Activated T-helper 2 cell treated with anti-CD3 and anti-CD28 coated beads, Interferon-gamma antibody, Interleukin-2, Interleukin-4, amounts not matched to agents 10 μg/mL and 5 μg/mL and 100 μg/mL, durations not matched to agents 14 hours and 24 hours and 36 hours (primary cell): ENCODE data around the gene TNFSF13. TPM values are rescaled to one million over a fixed set of nuclear protein-coding genes. Genes with fewer than 3 reads are reported as not detected.

Experiments used
- DNase-seq: peaks from one replicate; pipeline ENCODE4 v3.0.0; 2021; ENCODE audit warnings: low spot score
- H3K27ac Mint-ChIP-seq: one replicate; pipeline ENCODE4 v1.8.0; 2021; ENCODE audit warnings: mixed read lengths
- H3K27me3 Mint-ChIP-seq: one replicate; pipeline ENCODE4 v1.8.0; 2021; ENCODE audit warnings: low read depth, mixed read lengths
- H3K36me3 Mint-ChIP-seq: one replicate; pipeline ENCODE4 v1.8.0; 2021; ENCODE audit warnings: low read depth, mixed read lengths
- H3K4me1 Mint-ChIP-seq: one replicate; pipeline ENCODE4 v1.8.0; 2021; ENCODE audit warnings: low read depth, mixed read lengths
- H3K4me3 Mint-ChIP-seq: one replicate; pipeline ENCODE4 v1.8.0; 2021; ENCODE audit warnings: low read depth, mild to moderate bottlenecking, moderate library complexity, mixed read lengths
- H3K9me3 Mint-ChIP-seq: one replicate; pipeline ENCODE4 v1.8.0; 2021; ENCODE audit warnings: mixed read lengths
- intact Hi-C: fragments of 100-400 bp; cut with micrococcal nuclease; formaldehyde crosslinking; loops from one replicate; pipeline ENCODE4 v1.15.1; 2023
- total RNA-seq: library from RNA; stranded (reverse); gene quantifications from 2 replicates; pipeline ENCODE4 v1.2.3, GENCODE V29; 2022

TNFSF13 gene
- total RNA-seq, 1 donor from 2014 or later: 2.9 TPM

- Mint-ChIP-seq H3K36me3 (peaks cover 77% of the 10 kb centered on the region), H3K27me3 (no peaks in the 10 kb centered on the region), H3K4me3 (peak overlapping the region; percentile 95), H3K4me1 (peaks cover 51% of the 10 kb centered on the region), H3K27ac (peak overlapping the region; percentile 79), H3K9me3 (no peaks in the 10 kb centered on the region)
- no peak for DNase-seq
- intact Hi-C loops: loop anchor here (1.0 to 2.0 kb wide), 2 partner anchors 10 to 32 kb away; partner anchors contain the start of gene FXR2
These were observed 24.1 kb downstream of the TNFSF13 start for GRCh38 chr17:7582396-7583252.

DNA sequence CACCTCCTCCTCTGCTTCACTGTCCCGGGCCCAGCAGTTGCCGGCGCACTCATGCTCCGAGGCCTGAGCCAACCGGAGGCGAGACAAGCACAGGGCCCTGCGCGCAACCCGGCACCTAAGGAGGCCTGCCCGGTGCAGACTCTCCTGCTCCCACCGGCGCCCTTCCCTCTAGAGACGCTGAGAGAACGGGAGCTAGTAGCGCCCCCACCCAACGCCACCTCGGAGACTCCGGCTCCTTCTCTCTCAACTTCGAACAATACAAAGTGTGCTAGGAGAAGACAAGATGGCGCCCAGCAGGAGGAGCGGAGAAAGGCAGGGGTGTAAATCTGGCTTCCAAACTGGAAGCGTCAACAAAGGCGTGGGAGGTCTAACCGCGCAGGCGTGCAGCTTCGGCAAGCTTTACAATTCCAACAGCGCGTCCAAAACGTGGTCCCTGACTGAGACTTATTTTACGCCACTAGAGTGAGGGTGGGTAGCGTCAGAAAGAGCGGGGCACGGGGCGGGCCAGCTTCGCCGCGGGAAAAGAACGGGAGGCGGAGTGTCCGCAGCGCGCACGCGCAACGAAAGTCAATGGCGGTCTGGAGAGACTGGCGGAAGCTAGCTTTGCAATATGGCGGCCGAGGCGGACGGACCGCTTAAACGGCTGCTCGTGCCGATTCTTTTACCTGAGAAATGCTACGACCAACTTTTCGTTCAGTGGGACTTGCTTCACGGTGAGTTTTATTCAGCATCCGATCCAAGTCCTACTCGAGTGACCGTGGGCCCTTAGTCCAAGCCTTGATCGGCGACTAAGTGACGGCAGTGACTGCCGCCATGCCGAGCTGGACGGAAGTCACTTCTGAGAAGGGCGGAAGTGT is 24.9 kb downstream of the TNFSF13 start, which contains the start of gene MPDU1:
TSS of gene MPDU1 (plus strand) at position 600 of the 857 bp plus-strand sequence. CDS start at position 611, 11 bp downstream.
- no peaks in the 10 kb centered on the region for H3K9me3 Mint-ChIP-seq
- peak; percentile 97 for DNase-seq
- intact Hi-C loops: loop anchor here (1.0 to 2.0 kb wide), 3 partner anchors 11 to 31 kb away; partner anchors contain the start of genes FXR2 and SENP3
- H3K4me1 Mint-ChIP-seq: peaks cover 43% of the 10 kb centered on the region
- H3K27me3 Mint-ChIP-seq: no peaks in the 10 kb centered on the region
- peaks cover 76% of the 10 kb centered on the region for H3K36me3 Mint-ChIP-seq
- H3K4me3 Mint-ChIP-seq: peak within 1 kb of the TSS; percentile 95
- peak within 1 kb of the TSS; percentile 100 for H3K27ac Mint-ChIP-seq

- H3K27ac Mint-ChIP-seq: no peak overlapping the region
- H3K9me3 Mint-ChIP-seq: no peaks in the 10 kb centered on the region
- DNase-seq: no peak
- H3K4me3 Mint-ChIP-seq: no peak overlapping the region
- intact Hi-C loops: no loop called here
- peaks cover 67% of the 10 kb centered on the region for H3K36me3 Mint-ChIP-seq
- H3K27me3 Mint-ChIP-seq: no peaks in the 10 kb centered on the region
- H3K4me1 Mint-ChIP-seq: peaks cover 16% of the 10 kb centered on the region
These were observed 28.3 kb downstream of the TNFSF13 start for GRCh38 chr17:7586673-7587419.

- Mint-ChIP-seq H3K27ac (no peak overlapping the region), H3K9me3 (no peaks in the 10 kb centered on the region), H3K36me3 (peaks cover 67% of the 10 kb centered on the region), H3K4me1 (peaks cover 12% of the 10 kb centered on the region), H3K27me3 (no peaks in the 10 kb centered on the region), H3K4me3 (no peak overlapping the region)
- intact Hi-C loops: no loop called here
- no peak for DNase-seq
These were observed 29.0 kb downstream of the TNFSF13 start for GRCh38 chr17:7587420-7588151.

- Mint-ChIP-seq H3K27me3 (no peaks in the 10 kb centered on the region), H3K36me3 (peaks cover 71% of the 10 kb centered on the region), H3K4me1 (peaks cover 8% of the 10 kb centered on the region), H3K27ac (no peak overlapping the region), H3K9me3 (no peaks in the 10 kb centered on the region), H3K4me3 (no peak overlapping the region)
- no peak for DNase-seq
- intact Hi-C loops: no loop called here
These were observed 30.1 kb downstream of the TNFSF13 start for GRCh38 chr17:7588553-7589203.

GRCh38 chr17:7589204-7589868 is 30.8 kb downstream of the TNFSF13 start:
- intact Hi-C loops: no loop called here
- Mint-ChIP-seq H3K27me3 (no peaks in the 10 kb centered on the region), H3K36me3 (peaks cover 76% of the 10 kb centered on the region), H3K4me3 (no peak overlapping the region), H3K27ac (no peak overlapping the region), H3K4me1 (peaks cover 8% of the 10 kb centered on the region), H3K9me3 (no peaks in the 10 kb centered on the region)
- peak; percentile 52 for DNase-seq

- intact Hi-C loops: no loop called here
- DNase-seq: no peak
- no peaks in the 10 kb centered on the region for H3K9me3 Mint-ChIP-seq
These were observed 31.5 kb downstream of the TNFSF13 start, which contains the start of gene SOX15 for GRCh38 chr17:7589891-7590691. Gene SOX15 (minus strand): TSS chr17:7590094. CDS start chr17:7589676, 418 bp downstream.

GRCh38 chr17:7590743-7591142 is 32.2 kb downstream of the TNFSF13 start:
- Mint-ChIP-seq H3K9me3 (no peaks in the 10 kb centered on the region), H3K4me1 (peaks cover 2% of the 10 kb centered on the region), H3K4me3 (no peak overlapping the region), H3K27ac (peak overlapping the region; percentile 43), H3K36me3 (peaks cover 79% of the 10 kb centered on the region), H3K27me3 (no peaks in the 10 kb centered on the region)
- DNase-seq: no peak
- intact Hi-C loops: no loop called here

More at GRCh38 chr17:7589891-7590691, 31.5 kb downstream of the TNFSF13 start, which contains the start of gene SOX15:
- H3K4me3 Mint-ChIP-seq: no peak within 1 kb of the TSS
- H3K27ac Mint-ChIP-seq: peak within 1 kb of the TSS; percentile 43
- peaks cover 5% of the 10 kb centered on the region for H3K4me1 Mint-ChIP-seq
- H3K36me3 Mint-ChIP-seq: peaks cover 75% of the 10 kb centered on the region
- H3K27me3 Mint-ChIP-seq: no peaks in the 10 kb centered on the region

GRCh38 chr17:7591596-7591995 is 33.0 kb downstream of the TNFSF13 start:
- Mint-ChIP-seq H3K27ac (no peak overlapping the region), H3K36me3 (peaks cover 77% of the 10 kb centered on the region), H3K9me3 (no peaks in the 10 kb centered on the region)

DNA sequence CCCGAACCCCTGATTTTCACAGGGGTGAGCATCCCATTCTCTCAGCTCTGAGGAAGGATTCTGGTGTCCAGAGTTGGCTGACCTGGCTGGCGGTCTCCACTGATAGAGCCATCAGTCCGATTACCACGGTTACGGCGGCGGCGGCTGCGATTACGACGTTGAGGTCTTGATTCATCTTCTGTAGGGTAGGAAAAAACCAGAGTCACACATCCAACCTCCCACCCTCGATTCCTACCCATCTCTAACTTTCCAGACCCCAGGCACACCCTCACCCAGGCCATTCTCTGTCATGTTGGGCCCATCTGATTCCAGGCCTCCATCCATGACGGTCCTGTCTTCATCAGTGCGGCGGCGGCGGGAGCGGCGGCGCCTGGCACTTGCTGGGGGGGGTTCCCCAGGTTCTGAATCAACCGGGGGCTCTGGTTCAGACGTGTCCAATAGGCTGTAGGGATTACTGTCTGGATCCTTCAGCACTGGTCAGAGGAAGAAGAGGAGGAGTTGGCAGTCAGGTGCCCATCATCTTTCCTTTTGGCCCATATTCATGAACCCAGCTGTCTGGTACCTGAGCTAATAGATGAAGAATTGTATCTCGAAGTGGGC is 34.0 kb downstream of the TNFSF13 start:
- intact Hi-C loops: no loop called here

More at GRCh38 chr17:7591596-7591995, 33.0 kb downstream of the TNFSF13 start:
- Mint-ChIP-seq H3K4me3 (no peak overlapping the region), H3K4me1 (no peaks in the 10 kb centered on the region), H3K27me3 (no peaks in the 10 kb centered on the region)
- intact Hi-C loops: no loop called here
- no peak for DNase-seq

More for the DNA sequence above, 34.0 kb downstream of the TNFSF13 start:
- Mint-ChIP-seq H3K27me3 (no peaks in the 10 kb centered on the region), H3K36me3 (peaks cover 73% of the 10 kb centered on the region), H3K9me3 (no peaks in the 10 kb centered on the region), H3K4me3 (no peak overlapping the region), H3K4me1 (no peaks in the 10 kb centered on the region), H3K27ac (no peak overlapping the region)
- no peak for DNase-seq
